Measurements from ENCODE around the gene EEF1AKMT3. TPM values are rescaled to one million over a fixed set of nuclear protein-coding genes. Genes with fewer than 3 reads are reported as not detected.

Gene EEF1AKMT3
- total RNA-seq (2022; extraction: Qiagen RNA extraction; ENCODE audit: low read depth) = 6.0 to 6.8 TPM (median 6.5 TPM) in 5 replicates

GRCh38 chr12:57772429-57773322 lies at the start of gene EEF1AKMT3:
EEF1AKMT3 (plus strand) TSS chr12:57772614; CDS start chr12:57772725, 111 bp downstream.

GRCh38 chr12:57738661-57739237 lies 33.7 kb upstream of the EEF1AKMT3 start, which contains the start of gene AGAP2:
AGAP2 (minus strand) TSS chr12:57738742; CDS start chr12:57738246, 496 bp downstream.

GRCh38 chr12:57744777-57745484 lies 27.5 kb upstream of the EEF1AKMT3 start, which contains the start of gene TSPAN31:
TSPAN31 (plus strand) TSS chr12:57745039; CDS start chr12:57745155, 116 bp downstream.

GRCh38 chr12:57751788-57752667 lies 20.4 kb upstream of the EEF1AKMT3 start, which contains the start of gene CDK4:
CDK4 (minus strand) TSS chr12:57752310; CDS start chr12:57751717, 593 bp downstream.

GRCh38 chr12:57754411-57755193 lies 17.8 kb upstream of the EEF1AKMT3 start, which contains the start of gene MARCHF9:
MARCHF9 (plus strand) TSS chr12:57755103; CDS start chr12:57755529, 426 bp downstream.

GRCh38 chr12:57766464-57767304 lies 5.7 kb upstream of the EEF1AKMT3 start, which contains the start of gene CYP27B1:
CYP27B1 (minus strand) TSS chr12:57767078; CDS start chr12:57767041, 37 bp downstream.

GRCh38 chr12:57771873-57772428 lies 463 bp upstream of the EEF1AKMT3 start, which contains the start of gene METTL1:
METTL1 (minus strand) TSS chr12:57772105; CDS start chr12:57772083, 22 bp downstream.

GRCh38 chr12:57782608-57783465 lies 10.4 kb downstream of the EEF1AKMT3 start, which contains the start of gene TSFM:
TSFM (plus strand) TSS chr12:57782787; CDS start chr12:57782802, 15 bp downstream.

Other genes with a start within 250 kb of the EEF1AKMT3 start
- gene MBD6, start 249.8 kb upstream of the EEF1AKMT3 start, total RNA-seq (2022; extraction: Qiagen RNA extraction; ENCODE audit: low read depth) = 24.5 to 31.9 TPM (median 28.6 TPM) in 5 replicates
- gene DCTN2, start 225.4 kb upstream of the EEF1AKMT3 start, total RNA-seq (2022; extraction: Qiagen RNA extraction; ENCODE audit: low read depth) = 103 to 160 TPM (median 117 TPM) in 5 replicates
- gene KIF5A, start 222.6 kb upstream of the EEF1AKMT3 start, total RNA-seq (2022; extraction: Qiagen RNA extraction; ENCODE audit: low read depth) = 0.18 to 0.30 TPM (median 0.21 TPM) in 5 replicates
- gene PIP4K2C, start 181.4 kb upstream of the EEF1AKMT3 start, total RNA-seq (2022; extraction: Qiagen RNA extraction; ENCODE audit: low read depth) = 40.0 to 50.3 TPM (median 42.2 TPM) in 5 replicates
- 17.1 to 19.8 TPM (median 17.7 TPM) in 5 replicates for gene DTX3, start 167.8 kb upstream of the EEF1AKMT3 start, total RNA-seq (2022; extraction: Qiagen RNA extraction; ENCODE audit: low read depth)
- gene ARHGEF25, start 161.2 kb upstream of the EEF1AKMT3 start, total RNA-seq (2022; extraction: Qiagen RNA extraction; ENCODE audit: low read depth) = 5.6 to 6.9 TPM (median 6.1 TPM) in 5 replicates
- gene B4GALNT1, start 139.4 kb upstream of the EEF1AKMT3 start, total RNA-seq (2022; extraction: Qiagen RNA extraction; ENCODE audit: low read depth) = 34.2 to 52.4 TPM (median 46.8 TPM) in 5 replicates
- gene OS9, start 78.5 kb upstream of the EEF1AKMT3 start, total RNA-seq (2022; extraction: Qiagen RNA extraction; ENCODE audit: low read depth) = 112 to 120 TPM (median 115 TPM) in 5 replicates
- gene AGAP2, start 33.9 kb upstream of the EEF1AKMT3 start, total RNA-seq (2022; extraction: Qiagen RNA extraction; ENCODE audit: low read depth) = 0.06 to 0.17 TPM (median 0.13 TPM) in 5 replicates
- 15.5 to 19.6 TPM (median 18.9 TPM) in 5 replicates for gene TSPAN31, start 27.6 kb upstream of the EEF1AKMT3 start, total RNA-seq (2022; extraction: Qiagen RNA extraction; ENCODE audit: low read depth)
- gene CDK4, start 20.3 kb upstream of the EEF1AKMT3 start, total RNA-seq (2022; extraction: Qiagen RNA extraction; ENCODE audit: low read depth) = 245 to 308 TPM (median 257 TPM) in 5 replicates
- 4.9 to 7.8 TPM (median 7.3 TPM) in 5 replicates for gene MARCHF9, start 17.5 kb upstream of the EEF1AKMT3 start, total RNA-seq (2022; extraction: Qiagen RNA extraction; ENCODE audit: low read depth)
- 2.0 to 4.0 TPM (median 2.2 TPM) in 5 replicates for gene CYP27B1, start 5.5 kb upstream of the EEF1AKMT3 start, total RNA-seq (2022; extraction: Qiagen RNA extraction; ENCODE audit: low read depth)
- 52.8 to 58.9 TPM (median 56.8 TPM) in 5 replicates for gene METTL1, start 509 bp upstream of the EEF1AKMT3 start, total RNA-seq (2022; extraction: Qiagen RNA extraction; ENCODE audit: low read depth)
- gene TSFM, start 10.2 kb downstream of the EEF1AKMT3 start, total RNA-seq (2022; extraction: Qiagen RNA extraction; ENCODE audit: low read depth) = 71.8 to 78.2 TPM (median 76.6 TPM) in 5 replicates
- gene AVIL, start 46.1 kb downstream of the EEF1AKMT3 start, total RNA-seq (2022; extraction: Qiagen RNA extraction; ENCODE audit: low read depth) = 0.39 to 1.1 TPM (median 0.62 TPM) in 5 replicates
- gene CTDSP2, start 74.1 kb downstream of the EEF1AKMT3 start, total RNA-seq (2022; extraction: Qiagen RNA extraction; ENCODE audit: low read depth) = 45.4 to 60.2 TPM (median 56.6 TPM) in 5 replicates
- gene ATP23, start 169.0 kb downstream of the EEF1AKMT3 start, total RNA-seq (2022; extraction: Qiagen RNA extraction; ENCODE audit: low read depth) = 5.5 to 6.5 TPM (median 6.1 TPM) in 5 replicates